ENCODE results near the gene DYNC1LI1. TPM values are rescaled to one million over a fixed set of nuclear protein-coding genes. Genes with fewer than 3 reads are reported as not detected.

DYNC1LI1 gene
- total and polyA plus RNA-seq, 2 donors (not counting 1 experiment from before 2014, with no cell fraction given) = 44.1 to 49.8 TPM

DNA sequence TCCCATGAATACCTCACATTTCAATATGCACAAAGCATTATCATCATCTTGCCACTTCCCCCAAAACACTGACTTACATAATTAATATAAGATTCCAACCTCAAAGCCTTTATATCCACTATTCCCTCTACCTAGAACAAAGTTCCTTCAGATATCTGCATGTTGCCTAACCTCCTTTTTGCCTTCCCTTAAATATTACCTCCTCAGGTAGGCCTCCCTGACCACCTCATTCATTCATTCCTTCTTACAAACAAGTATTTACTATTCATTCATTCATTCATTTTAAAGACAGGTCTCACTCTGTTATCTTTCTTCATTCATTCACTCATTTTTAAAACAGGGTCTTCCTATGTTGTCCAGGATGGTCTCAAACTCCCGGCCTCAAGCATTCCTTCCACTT, 18.6 kb downstream of the DYNC1LI1 start:
- Histone ChIP-seq H3K36me3 (ENCODE audit: control insufficient read depth, insufficient read depth, low read length) (no peaks in the 10 kb centered on the region), H2AFZ (ENCODE audit: low read length) (no peak overlapping the region), H3K4me1 (ENCODE audit: control insufficient read depth, extremely low read depth, insufficient read depth, low read length) (no peaks in the 10 kb centered on the region), H3K27ac (ENCODE audit: insufficient read depth, low read length) (no peak overlapping the region), H3K4me2 (ENCODE audit: extremely low read depth, insufficient read depth, low read length) (no peak overlapping the region), H3K27me3 (ENCODE audit: control insufficient read depth, insufficient read depth, low read length) (no peaks in the 10 kb centered on the region), H3K9ac (ENCODE audit: insufficient read depth, low read length) (no peak overlapping the region), H3K4me3 (replicated peaks in 1 of 4; ENCODE audit: control extremely low read depth in 1 of 4, insufficient read depth in 1 of 4, low read depth in 3 of 4, low read length in 4 of 4) (no peak overlapping the region), H4K20me1 (ENCODE audit: control insufficient read depth, extremely low read depth, insufficient read depth, low read length) (peaks cover 2% of the 10 kb centered on the region), H3K79me2 (ENCODE audit: control insufficient read depth, insufficient read depth, low read length) (peaks cover 58% of the 10 kb centered on the region), H3K9me3 (ENCODE audit: control insufficient read depth, insufficient read depth, low read depth, low read length) (no peaks in the 10 kb centered on the region)
- DNase-seq (ENCODE audit: low read depth in 2 of 2) = no peak
- no peak for TF ChIP-seq EZH2 (IDR thresholded peaks at IDR 0.05; ENCODE audit: low read length, missing control alignments)
- TF ChIP-seq, protein P1, sequence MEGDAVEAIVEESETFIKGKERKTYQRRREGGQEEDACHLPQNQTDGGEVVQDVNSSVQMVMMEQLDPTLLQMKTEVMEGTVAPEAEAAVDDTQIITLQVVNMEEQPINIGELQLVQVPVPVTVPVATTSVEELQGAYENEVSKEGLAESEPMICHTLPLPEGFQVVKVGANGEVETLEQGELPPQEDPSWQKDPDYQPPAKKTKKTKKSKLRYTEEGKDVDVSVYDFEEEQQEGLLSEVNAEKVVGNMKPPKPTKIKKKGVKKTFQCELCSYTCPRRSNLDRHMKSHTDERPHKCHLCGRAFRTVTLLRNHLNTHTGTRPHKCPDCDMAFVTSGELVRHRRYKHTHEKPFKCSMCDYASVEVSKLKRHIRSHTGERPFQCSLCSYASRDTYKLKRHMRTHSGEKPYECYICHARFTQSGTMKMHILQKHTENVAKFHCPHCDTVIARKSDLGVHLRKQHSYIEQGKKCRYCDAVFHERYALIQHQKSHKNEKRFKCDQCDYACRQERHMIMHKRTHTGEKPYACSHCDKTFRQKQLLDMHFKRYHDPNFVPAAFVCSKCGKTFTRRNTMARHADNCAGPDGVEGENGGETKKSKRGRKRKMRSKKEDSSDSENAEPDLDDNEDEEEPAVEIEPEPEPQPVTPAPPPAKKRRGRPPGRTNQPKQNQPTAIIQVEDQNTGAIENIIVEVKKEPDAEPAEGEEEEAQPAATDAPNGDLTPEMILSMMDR (conservative IDR thresholded peaks at IDR 0.05 in 1 of 2, IDR thresholded peaks at IDR 0.05 in 1 of 2; ENCODE audit: low read depth in 1 of 2, low read length in 2 of 2) = no peak

DNA sequence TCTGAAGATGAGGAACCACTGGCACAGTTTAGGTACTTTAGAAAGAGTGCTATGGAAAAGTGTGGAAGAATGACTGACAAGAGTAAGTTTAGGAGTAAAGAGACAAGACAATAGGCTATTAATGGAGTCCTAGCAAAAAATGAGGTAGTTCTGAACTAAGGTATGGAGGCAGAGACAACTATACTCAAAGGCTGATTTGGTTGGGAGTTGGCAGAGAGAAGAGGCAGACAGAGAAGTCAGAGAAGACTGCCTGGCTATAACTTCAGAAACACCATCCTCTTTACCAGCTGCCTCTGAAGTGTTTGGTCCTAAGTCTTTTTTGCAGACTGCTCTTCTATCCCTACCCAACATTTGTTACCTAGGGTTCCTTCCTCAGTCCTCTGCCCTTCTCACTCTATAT, 19.2 kb downstream of the DYNC1LI1 start:
- Histone ChIP-seq H3K27me3 (ENCODE audit: control insufficient read depth, insufficient read depth, low read length) (no peaks in the 10 kb centered on the region), H3K9ac (ENCODE audit: insufficient read depth, low read length) (no peak overlapping the region), H3K36me3 (ENCODE audit: control insufficient read depth, insufficient read depth, low read length) (no peaks in the 10 kb centered on the region), H3K4me1 (ENCODE audit: control insufficient read depth, extremely low read depth, insufficient read depth, low read length) (no peaks in the 10 kb centered on the region), H3K4me3 (replicated peaks in 1 of 4; ENCODE audit: control extremely low read depth in 1 of 4, insufficient read depth in 1 of 4, low read depth in 3 of 4, low read length in 4 of 4) (no peak overlapping the region), H2AFZ (ENCODE audit: low read length) (no peak overlapping the region), H3K9me3 (ENCODE audit: control insufficient read depth, insufficient read depth, low read depth, low read length) (no peaks in the 10 kb centered on the region), H3K27ac (ENCODE audit: insufficient read depth, low read length) (no peak overlapping the region), H4K20me1 (ENCODE audit: control insufficient read depth, extremely low read depth, insufficient read depth, low read length) (peaks cover 2% of the 10 kb centered on the region), H3K79me2 (ENCODE audit: control insufficient read depth, insufficient read depth, low read length) (peaks cover 57% of the 10 kb centered on the region), H3K4me2 (ENCODE audit: extremely low read depth, insufficient read depth, low read length) (no peak overlapping the region)
- TF ChIP-seq, protein P1 (conservative IDR thresholded peaks at IDR 0.05 in 1 of 2, IDR thresholded peaks at IDR 0.05 in 1 of 2; ENCODE audit: low read depth in 1 of 2, low read length in 2 of 2) = no peak
- no peak for TF ChIP-seq EZH2 (IDR thresholded peaks at IDR 0.05; ENCODE audit: low read length, missing control alignments)
- DNase-seq (ENCODE audit: low read depth in 2 of 2) = no peak

DNA sequence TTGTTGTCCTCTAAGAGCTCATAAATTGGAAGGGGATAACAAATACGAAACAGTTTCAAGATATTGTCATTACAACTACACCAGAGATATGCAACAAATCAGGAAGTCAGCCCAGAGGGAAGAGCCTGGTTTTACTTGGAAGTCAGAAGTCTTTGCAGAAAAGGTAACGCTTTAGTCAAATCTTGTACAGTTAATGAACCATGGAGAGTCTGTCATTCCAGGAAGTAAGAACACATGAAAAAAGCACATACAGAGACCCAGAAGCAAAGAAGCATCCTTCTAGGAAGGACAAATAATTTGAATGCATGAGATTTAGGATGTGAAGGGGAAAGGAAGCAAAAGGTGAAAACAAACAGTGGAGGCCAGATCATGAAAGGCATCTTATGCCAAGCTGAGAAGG, 19.6 kb downstream of the DYNC1LI1 start:
- DNase-seq (ENCODE audit: low read depth in 2 of 2) = no peak
- no peak overlapping the region for H3K9ac ChIP-seq (ENCODE audit: insufficient read depth, low read length)
- no peak overlapping the region for H3K27ac ChIP-seq (ENCODE audit: insufficient read depth, low read length)
- H3K9me3 ChIP-seq (ENCODE audit: control insufficient read depth, insufficient read depth, low read depth, low read length) = no peaks in the 10 kb centered on the region
- H3K4me2 ChIP-seq (ENCODE audit: extremely low read depth, insufficient read depth, low read length) = no peak overlapping the region
- H3K36me3 ChIP-seq (ENCODE audit: control insufficient read depth, insufficient read depth, low read length) = no peaks in the 10 kb centered on the region
- H3K79me2 ChIP-seq (ENCODE audit: control insufficient read depth, insufficient read depth, low read length) = peaks cover 56% of the 10 kb centered on the region
- no peak overlapping the region for H2AFZ ChIP-seq (ENCODE audit: low read length)
- H3K4me1 ChIP-seq (ENCODE audit: control insufficient read depth, extremely low read depth, insufficient read depth, low read length) = no peaks in the 10 kb centered on the region
- no peak overlapping the region for H3K4me3 ChIP-seq (replicated peaks in 1 of 4; ENCODE audit: control extremely low read depth in 1 of 4, insufficient read depth in 1 of 4, low read depth in 3 of 4, low read length in 4 of 4)
- no peaks in the 10 kb centered on the region for H3K27me3 ChIP-seq (ENCODE audit: control insufficient read depth, insufficient read depth, low read length)
- peaks cover 2% of the 10 kb centered on the region for H4K20me1 ChIP-seq (ENCODE audit: control insufficient read depth, extremely low read depth, insufficient read depth, low read length)
- TF ChIP-seq, protein P1 (conservative IDR thresholded peaks at IDR 0.05 in 1 of 2, IDR thresholded peaks at IDR 0.05 in 1 of 2; ENCODE audit: low read depth in 1 of 2, low read length in 2 of 2) = no peak
- TF ChIP-seq EZH2 (IDR thresholded peaks at IDR 0.05; ENCODE audit: low read length, missing control alignments) = no peak
